ENCODE data around the gene CCDC107. TPM values are rescaled to one million over a fixed set of nuclear protein-coding genes. Genes with fewer than 3 reads are reported as not detected.
A peak's percentile ranks its signal among the peaks of the same experiment; 100 is the strongest.

The CCDC107 gene
- total RNA-seq, 3 donors from 2014 or later = 25.2 to 55.8 (median 35.8) TPM

DNA sequence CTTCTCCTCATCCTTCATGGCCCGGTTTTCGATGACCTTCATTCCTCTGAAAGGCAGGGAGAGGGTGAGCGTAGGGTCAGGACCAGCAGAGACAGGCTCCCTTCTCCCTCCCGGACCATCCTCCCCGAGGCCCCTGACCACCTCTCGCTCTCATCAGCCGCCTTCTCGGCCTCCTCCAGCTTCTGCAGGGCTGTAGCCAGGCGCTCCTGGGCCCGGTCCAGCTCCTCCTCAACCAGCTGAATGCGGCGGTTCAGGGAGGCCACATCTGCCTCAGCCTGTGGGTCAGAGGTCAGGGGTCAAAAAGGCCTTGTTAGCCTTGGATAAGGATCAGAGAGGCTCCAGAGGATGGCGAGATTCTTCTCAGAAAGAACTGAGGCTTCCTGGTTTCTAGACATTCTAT, 27.4 kb downstream of the CCDC107 start:
- no peak overlapping the region for H3K4me3 ChIP-seq
- H3K36me3 ChIP-seq (ENCODE audit: low read depth) = no peaks in the 10 kb centered on the region

DNA sequence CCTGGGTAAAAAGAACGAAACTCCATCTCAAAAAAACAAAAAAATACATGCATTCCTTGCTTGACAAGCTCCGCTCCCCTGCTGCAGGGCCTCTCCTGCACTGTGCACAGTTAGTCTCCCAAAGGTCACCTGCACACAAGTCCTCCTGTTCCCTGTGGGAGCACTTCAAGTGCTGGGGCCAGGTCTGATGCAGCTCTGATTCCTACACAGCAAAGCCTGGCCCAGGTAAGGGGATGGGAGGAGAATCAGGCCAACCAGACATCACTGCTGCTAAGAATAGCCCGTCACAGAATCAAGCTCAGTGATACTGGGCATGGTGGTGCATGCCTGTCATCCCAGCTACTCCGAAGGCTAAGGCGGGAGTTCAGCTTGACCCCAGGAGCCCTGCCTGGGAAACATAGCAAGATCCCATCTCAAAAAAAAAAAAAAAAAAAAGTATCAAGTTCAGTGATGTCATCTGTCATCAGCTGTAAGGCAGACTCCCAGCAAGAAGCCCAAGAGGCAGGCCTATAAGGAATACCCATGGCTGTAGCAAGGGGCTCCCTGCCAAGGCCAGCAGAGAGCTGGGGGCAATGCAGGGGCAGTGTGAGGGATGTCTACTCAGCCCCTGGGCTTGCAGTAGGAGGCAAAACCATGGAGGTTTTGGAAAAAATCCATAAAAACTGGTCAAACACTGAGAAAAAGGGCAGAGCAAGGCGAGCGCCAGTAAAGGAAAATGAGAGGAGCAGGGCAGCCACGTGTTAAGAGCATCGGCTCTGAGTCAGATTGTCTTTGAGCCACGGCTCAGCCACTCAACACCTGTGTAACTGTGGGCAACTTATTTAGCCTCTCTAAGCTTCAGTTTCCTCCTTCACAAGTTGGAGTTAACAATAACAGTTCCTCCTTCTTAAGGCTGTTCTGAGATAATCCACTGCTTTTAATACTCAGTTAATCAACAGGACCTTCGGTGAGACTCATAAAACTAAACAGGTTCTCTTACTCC, 28.4 kb downstream of the CCDC107 start:
- no peak for TF ChIP-seq CTCF (IDR thresholded peaks at IDR 0.05)
- ATAC-seq (no peak), DNase-seq (peak in 1 of 3 donors; percentile 29)
- Histone ChIP-seq H3K36me3 (ENCODE audit: low read depth) (no peaks in the 10 kb centered on the region), H3K4me1 (ENCODE audit: low read depth) (peaks cover 7% of the 10 kb centered on the region), H3K9me3 (no peaks in the 10 kb centered on the region), H3K4me3 (no peak overlapping the region)
- intact Hi-C loops (cut with DNase I, micrococcal nuclease) = no loop called here

More for the DNA sequence above, 27.4 kb downstream of the CCDC107 start:
- TF ChIP-seq CTCF (IDR thresholded peaks at IDR 0.05) = no peak
- Histone ChIP-seq H3K4me1 (ENCODE audit: low read depth) (peaks cover 4% of the 10 kb centered on the region), H3K9me3 (no peaks in the 10 kb centered on the region)
- DNase-seq (peak in 1 of 3 donors; percentile 47), ATAC-seq (no peak)
- intact Hi-C loops (cut with DNase I, micrococcal nuclease) = no loop called here

- intact Hi-C loops (cut with DNase I, micrococcal nuclease) = no loop called here
- ATAC-seq = no peak
- peak in 1 of 3 donors; percentile 17 for DNase-seq
- Histone ChIP-seq H3K36me3 (ENCODE audit: low read depth) (no peaks in the 10 kb centered on the region), H3K9me3 (no peaks in the 10 kb centered on the region), H3K4me1 (ENCODE audit: low read depth) (peaks cover 7% of the 10 kb centered on the region), H3K4me3 (no peak overlapping the region)
- TF ChIP-seq CTCF (IDR thresholded peaks at IDR 0.05) = no peak
These were observed 29.2 kb downstream of the CCDC107 start for GRCh38 chr9:35687306-35687705.

DNA sequence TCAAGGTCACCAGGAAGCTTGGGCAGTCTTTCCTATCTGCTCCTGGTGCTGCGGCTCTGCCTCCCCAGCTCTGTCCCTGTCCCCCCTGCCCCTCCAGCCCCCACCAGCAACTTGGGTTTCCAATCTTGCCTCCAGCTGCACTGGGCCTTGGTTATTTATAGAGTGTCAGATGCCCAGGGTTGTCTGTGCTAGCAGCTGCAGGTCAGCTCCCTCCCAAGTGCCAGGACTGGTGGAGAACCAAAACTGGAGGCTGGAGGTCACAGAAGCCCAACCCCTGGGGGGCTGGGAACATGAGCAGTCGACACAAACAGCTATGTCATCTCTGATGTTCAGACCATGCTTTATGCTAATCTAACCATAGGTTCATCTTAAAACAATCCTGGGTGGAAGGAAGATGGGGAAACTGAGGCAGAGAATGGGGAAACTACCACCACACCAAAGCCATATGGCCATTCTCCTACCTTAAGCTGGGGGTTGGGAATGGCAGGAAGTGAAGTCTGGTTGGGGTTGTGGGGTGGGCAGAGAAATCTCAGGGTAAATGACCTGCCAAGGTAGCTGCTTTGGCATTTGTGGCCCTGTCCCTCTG, 30.0 kb downstream of the CCDC107 start:
- no peak overlapping the region for H3K4me3 ChIP-seq
- intact Hi-C loops (cut with DNase I, micrococcal nuclease) = no loop called here

More for the DNA sequence above, 30.0 kb downstream of the CCDC107 start:
- Histone ChIP-seq H3K4me1 (ENCODE audit: low read depth) (peaks cover 7% of the 10 kb centered on the region), H3K9me3 (no peaks in the 10 kb centered on the region), H3K36me3 (ENCODE audit: low read depth) (no peaks in the 10 kb centered on the region)
- no peak for ATAC-seq
- peak in 1 of 3 donors; percentile 5 for DNase-seq
- TF ChIP-seq CTCF (IDR thresholded peaks at IDR 0.05) = no peak

Data from mucosa of descending colon (tissue), 3 donors.